Gastrocnemius medialis (tissue), 4 donors: ENCODE measurements around the gene TANGO2. TPM values are rescaled to one million over a fixed set of nuclear protein-coding genes. Genes with fewer than 3 reads are reported as not detected.

Source experiments
- ATAC-seq, 2 donors: fragments of 150-250 bp; one replicate each; pipeline ENCODE4 v1.9.1; 2016
- DNase-seq, 2 donors: peaks; one replicate each; pipeline ENCODE4 v3.0.0-alpha.2; 2019
- H3K27ac ChIP-seq, 4 donors: fragments of 200-600 bp; sonication (generic); 1 replicate in 1 of 4; 2 replicates in 3 of 4; pipeline ENCODE4 v1.5.1; 2016 to 2018; ENCODE audit warnings: mild to moderate bottlenecking in 2 of 4, moderate library complexity in 1 of 4
- H3K27me3 ChIP-seq, 3 donors: fragments of 200-600 bp; sonication (generic) in 2 of 3; 1 replicate in 1 of 3; 2 replicates in 2 of 3; pipeline versions ENCODE4 v1.5.1 to v1.6.0; 2016 to 2019; ENCODE audit warnings: mild to moderate bottlenecking in 1 of 3, moderate library complexity in 1 of 3
- H3K36me3 ChIP-seq, 2 donors: fragments of 200-600 bp; sonication (generic) in 1 of 2; one replicate each; pipeline ENCODE4 v1.5.1; 2017 to 2018
- H3K4me1 ChIP-seq, 2 donors: fragments of 200-600 bp; sonication (generic) in 1 of 2; one replicate each; pipeline ENCODE4 v1.5.1; 2016 to 2017; ENCODE audit warnings: mild to moderate bottlenecking in 2 of 2
- H3K4me3 ChIP-seq, 4 donors: fragments of 200-600 bp; sonication (generic) in 3 of 4; 1 replicate in 1 of 4; 2 replicates in 3 of 4; pipeline ENCODE4 v1.5.1; 2016 to 2019; ENCODE audit warnings: mild to moderate bottlenecking in 2 of 4
- H3K9me3 ChIP-seq, 3 donors: fragments of 200-600 bp; sonication (generic) in 2 of 3; 1 replicate in 1 of 3; 2 replicates in 2 of 3; pipeline ENCODE4 v1.5.1; 2016 to 2019
- POLR2A ChIP-seq, 2 donors: fragments of 450-650 bp; IDR thresholded peaks; one replicate each; pipeline ENCODE4 v1.6.1; 2017; ENCODE audit warnings: antibody characterized with exemption in 2 of 2, mild to moderate bottlenecking in 2 of 2, moderate library complexity in 2 of 2
- in situ Hi-C, 4 donors: fragments of 200-750 bp; cut with MboI; loops; one replicate each; pipeline versions ENCODE4 v1.15.0 to v1.8.0; 2017; ENCODE audit warnings: low sequenced_read_pairs in 4 of 4
- intact Hi-C: fragments of 100-400 bp; cut with DNase I; formaldehyde crosslinking; loops from one replicate; pipeline ENCODE4 v1.15.1; 2023; ENCODE audit warnings: low total_unique reads
- total RNA-seq, 4 donors: library from RNA; depleted of rRNA; stranded (reverse); fragments of >200 nt; gene quantifications; one replicate each; pipeline versions ENCODE4 v1.1.0 to v1.2.3, GENCODE V29; 2016
- TF ChIP-seq, protein P1 (sequence below), 5 experiments: fragments of 450-650 bp in 3 of 5; fragments of 200-600 bp in 2 of 5; sonication (generic) in 2 of 5; IDR thresholded peaks in 4 of 5; conservative IDR thresholded peaks in 1 of 5; 1 replicate in 4 of 5; 2 replicates in 1 of 5; pipeline ENCODE4 v1.5.1; 2016 to 2019; ENCODE audit warnings: antibody characterized with exemption in 5 of 5, mild to moderate bottlenecking in 3 of 5, moderate library complexity in 3 of 5

Gene TANGO2
- total RNA-seq, 4 donors from 2014 or later: 43.0 to 115 (median 52.5) TPM

DNA sequence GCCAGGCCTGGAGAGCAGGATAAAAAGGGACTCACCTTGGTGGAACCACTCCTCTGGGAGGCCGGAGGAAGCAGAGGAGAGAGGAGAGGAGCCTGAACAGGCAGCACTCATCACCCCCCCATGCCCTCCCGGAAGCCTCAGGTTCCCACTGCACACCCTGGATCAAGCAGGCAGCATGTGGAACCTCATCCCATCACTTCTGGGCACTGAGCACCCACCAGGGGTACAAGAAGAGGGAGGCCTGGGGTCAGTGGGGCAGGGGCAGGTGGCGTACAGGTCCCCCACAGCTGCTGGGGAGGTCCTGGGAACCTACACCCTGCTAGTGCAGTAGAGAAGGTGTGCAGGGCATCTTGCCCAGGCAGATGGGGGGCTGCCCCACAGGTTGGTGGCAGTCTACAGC is 44.2 kb upstream of the TANGO2 start:
- no peak for ATAC-seq
- H3K4me3 ChIP-seq: no peak overlapping the region
- H3K4me1 ChIP-seq: peaks cover 0 to 11% of the 10 kb centered on the region in 2 donors
- H3K27me3 ChIP-seq: no peaks in the 10 kb centered on the region
- no peak for DNase-seq
- no peak overlapping the region for H3K27ac ChIP-seq
- no peaks in the 10 kb centered on the region for H3K9me3 ChIP-seq
- intact Hi-C loops (loop anchor here (10.0 kb wide), 1 partner anchor 108 kb away; the partner anchor contains the start of gene DGCR8), in situ Hi-C loops (no loop called here)
- TF ChIP-seq, protein P1, sequence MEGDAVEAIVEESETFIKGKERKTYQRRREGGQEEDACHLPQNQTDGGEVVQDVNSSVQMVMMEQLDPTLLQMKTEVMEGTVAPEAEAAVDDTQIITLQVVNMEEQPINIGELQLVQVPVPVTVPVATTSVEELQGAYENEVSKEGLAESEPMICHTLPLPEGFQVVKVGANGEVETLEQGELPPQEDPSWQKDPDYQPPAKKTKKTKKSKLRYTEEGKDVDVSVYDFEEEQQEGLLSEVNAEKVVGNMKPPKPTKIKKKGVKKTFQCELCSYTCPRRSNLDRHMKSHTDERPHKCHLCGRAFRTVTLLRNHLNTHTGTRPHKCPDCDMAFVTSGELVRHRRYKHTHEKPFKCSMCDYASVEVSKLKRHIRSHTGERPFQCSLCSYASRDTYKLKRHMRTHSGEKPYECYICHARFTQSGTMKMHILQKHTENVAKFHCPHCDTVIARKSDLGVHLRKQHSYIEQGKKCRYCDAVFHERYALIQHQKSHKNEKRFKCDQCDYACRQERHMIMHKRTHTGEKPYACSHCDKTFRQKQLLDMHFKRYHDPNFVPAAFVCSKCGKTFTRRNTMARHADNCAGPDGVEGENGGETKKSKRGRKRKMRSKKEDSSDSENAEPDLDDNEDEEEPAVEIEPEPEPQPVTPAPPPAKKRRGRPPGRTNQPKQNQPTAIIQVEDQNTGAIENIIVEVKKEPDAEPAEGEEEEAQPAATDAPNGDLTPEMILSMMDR (IDR thresholded peaks at IDR 0.05 in 4 of 5, conservative IDR thresholded peaks at IDR 0.05 in 1 of 5): no peak
- TF ChIP-seq POLR2A (IDR thresholded peaks at IDR 0.05): no peak
- peaks cover 0 to 12% of the 10 kb centered on the region in 2 donors for H3K36me3 ChIP-seq

DNA sequence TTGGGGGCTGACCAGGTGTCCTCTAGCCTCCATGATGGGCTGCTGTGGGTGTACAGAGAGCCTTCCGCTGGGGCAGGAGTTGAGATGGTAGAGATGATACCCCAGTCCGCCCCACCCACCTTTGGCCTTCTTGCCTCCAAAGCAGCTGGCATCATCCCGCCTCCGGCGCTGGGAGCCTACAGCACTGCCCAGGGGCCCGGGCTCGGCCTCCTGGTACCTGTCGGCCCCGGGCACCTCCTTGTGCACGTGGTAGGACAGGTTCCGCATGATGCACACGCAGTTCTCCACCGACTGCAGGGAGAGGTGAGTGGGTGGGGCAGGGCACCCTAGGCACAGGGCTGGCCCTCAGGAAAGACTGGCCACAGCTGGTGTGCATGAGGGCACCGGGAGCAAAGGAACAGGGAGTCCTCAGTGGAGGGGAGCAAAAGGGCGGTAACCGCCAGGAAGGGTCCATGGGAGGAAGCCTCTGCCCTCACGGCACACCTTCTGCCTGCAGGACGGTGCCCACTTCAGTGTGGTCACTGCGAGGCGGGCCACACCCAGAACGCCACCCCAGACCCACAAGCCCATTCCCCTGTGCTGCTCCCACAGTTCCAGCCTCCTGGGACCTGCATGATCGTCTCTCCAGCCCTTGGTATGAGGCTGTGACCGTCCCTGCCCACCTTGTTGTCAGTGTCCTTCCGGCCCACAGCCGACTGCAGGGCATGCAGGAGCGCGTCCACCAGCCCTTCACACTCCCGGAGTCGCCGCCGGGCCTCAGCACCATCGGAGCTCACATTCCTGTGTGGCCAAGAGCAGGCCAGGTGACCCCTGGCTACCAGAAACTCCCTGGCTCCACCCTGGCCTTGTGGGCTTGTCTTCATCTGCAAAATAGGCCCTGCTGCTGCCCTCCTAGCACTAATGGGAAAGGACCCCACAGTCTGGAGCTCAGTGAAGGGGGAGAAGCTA is 43.3 kb upstream of the TANGO2 start:
- no peak for TF ChIP-seq POLR2A (IDR thresholded peaks at IDR 0.05)
- TF ChIP-seq, protein P1 (IDR thresholded peaks at IDR 0.05 in 4 of 5, conservative IDR thresholded peaks at IDR 0.05 in 1 of 5): no peak
- H3K36me3 ChIP-seq: peaks cover 0 to 12% of the 10 kb centered on the region in 2 donors
- DNase-seq: no peak
- no peaks in the 10 kb centered on the region for H3K27me3 ChIP-seq
- peaks cover 6 to 19% of the 10 kb centered on the region in 2 donors for H3K4me1 ChIP-seq
- H3K9me3 ChIP-seq: no peaks in the 10 kb centered on the region
- no peak for ATAC-seq
- H3K27ac ChIP-seq: no peak overlapping the region
- no peak overlapping the region for H3K4me3 ChIP-seq
- intact Hi-C loops (loop anchor here (10.0 kb wide), 1 partner anchor 107 kb away; the partner anchor contains the start of gene DGCR8), in situ Hi-C loops (no loop called here)

- H3K36me3 ChIP-seq: peaks cover 0 to 12% of the 10 kb centered on the region in 2 donors
- H3K27ac ChIP-seq: no peak overlapping the region
- H3K27me3 ChIP-seq: no peaks in the 10 kb centered on the region
- DNase-seq: no peak
- no peak overlapping the region for H3K4me3 ChIP-seq
- in situ Hi-C loops: no loop called here
- H3K9me3 ChIP-seq: no peaks in the 10 kb centered on the region
- intact Hi-C loops: loop anchor here (10.0 kb wide), 1 partner anchor 106 kb away; the partner anchor contains the start of gene DGCR8
- no peak for ATAC-seq
- TF ChIP-seq, protein P1 (IDR thresholded peaks at IDR 0.05 in 4 of 5, conservative IDR thresholded peaks at IDR 0.05 in 1 of 5): no peak
- TF ChIP-seq POLR2A (IDR thresholded peaks at IDR 0.05): no peak
- H3K4me1 ChIP-seq: peaks cover 18 to 30% of the 10 kb centered on the region in 2 donors
These were observed 42.2 kb upstream of the TANGO2 start for GRCh38 chr22:19978748-19979147.

GRCh38 chr22:19979712-19980493 is 41.0 kb upstream of the TANGO2 start:
- intact Hi-C loops: loop anchor here (5.0 to 10.0 kb wide), 2 partner anchors 105 to 137 kb away; partner anchors contain the start of genes DGCR8, RANBP1 and TRMT2A
- in situ Hi-C loops: no loop called here

More at GRCh38 chr22:19979712-19980493, 41.0 kb upstream of the TANGO2 start:
- peak overlapping the region in 1 of 4 donors; percentile 18 for H3K27ac ChIP-seq
- peaks cover 0 to 12% of the 10 kb centered on the region in 2 donors for H3K36me3 ChIP-seq
- TF ChIP-seq POLR2A (IDR thresholded peaks at IDR 0.05): no peak
- TF ChIP-seq, protein P1 (IDR thresholded peaks at IDR 0.05 in 4 of 5, conservative IDR thresholded peaks at IDR 0.05 in 1 of 5): no peak
- ATAC-seq (no peak), DNase-seq (no peak)
- no peak overlapping the region for H3K4me3 ChIP-seq
- no peaks in the 10 kb centered on the region for H3K27me3 ChIP-seq
- H3K9me3 ChIP-seq: no peaks in the 10 kb centered on the region
- H3K4me1 ChIP-seq: peaks cover 29 to 36% of the 10 kb centered on the region in 2 donors
